Epithelial cell of proximal tubule (primary cell): ENCODE measurements around the gene SLC44A1. TPM values are rescaled to one million over a fixed set of nuclear protein-coding genes. Genes with fewer than 3 reads are reported as not detected.

Experiments used
- DNase-seq: peaks from one replicate; pipeline ENCODE4 v3.0.0-alpha.2; 2011; ENCODE audit warnings: low read depth
- H3K4me3 ChIP-seq: 2 replicates; pipeline ENCODE4 v1.5.1; 2011; ENCODE audit warnings: low read depth, mild to moderate bottlenecking, low read length
- CTCF ChIP-seq: conservative IDR thresholded peaks from 2 replicates; pipeline ENCODE4 v1.5.1; 2012; ENCODE audit warnings: low read depth, mild to moderate bottlenecking, low read length
- total RNA-seq: library from RNA; depleted of rRNA; stranded (reverse); fragments of >200 nt; gene quantifications from 2 replicates; pipeline ENCODE4 v1.2.3, GENCODE V29; 2015

Gene SLC44A1
- total RNA-seq, 1 donor from 2014 or later = 21.2 TPM

GRCh38 chr9:105316703-105317102 is 72.3 kb downstream of the SLC44A1 start:
- TF ChIP-seq CTCF = no peak
- DNase-seq = no peak

GRCh38 chr9:105318729-105319191 is 74.3 kb downstream of the SLC44A1 start:
- DNase-seq = no peak
- no peak overlapping the region for H3K4me3 ChIP-seq

More at GRCh38 chr9:105316703-105317102, 72.3 kb downstream of the SLC44A1 start:
- no peak overlapping the region for H3K4me3 ChIP-seq

GRCh38 chr9:105319202-105319813 is 74.9 kb downstream of the SLC44A1 start:
- no peak overlapping the region for H3K4me3 ChIP-seq
- no peak for TF ChIP-seq CTCF
- DNase-seq = no peak

More at GRCh38 chr9:105318729-105319191, 74.3 kb downstream of the SLC44A1 start:
- TF ChIP-seq CTCF = no peak

GRCh38 chr9:105320568-105320967 is 76.1 kb downstream of the SLC44A1 start:
- TF ChIP-seq CTCF = no peak
- no peak overlapping the region for H3K4me3 ChIP-seq
- no peak for DNase-seq

- TF ChIP-seq CTCF = no peak
- no peak for DNase-seq
Measured at GRCh38 chr9:105328296-105328695, 83.8 kb downstream of the SLC44A1 start.

DNA sequence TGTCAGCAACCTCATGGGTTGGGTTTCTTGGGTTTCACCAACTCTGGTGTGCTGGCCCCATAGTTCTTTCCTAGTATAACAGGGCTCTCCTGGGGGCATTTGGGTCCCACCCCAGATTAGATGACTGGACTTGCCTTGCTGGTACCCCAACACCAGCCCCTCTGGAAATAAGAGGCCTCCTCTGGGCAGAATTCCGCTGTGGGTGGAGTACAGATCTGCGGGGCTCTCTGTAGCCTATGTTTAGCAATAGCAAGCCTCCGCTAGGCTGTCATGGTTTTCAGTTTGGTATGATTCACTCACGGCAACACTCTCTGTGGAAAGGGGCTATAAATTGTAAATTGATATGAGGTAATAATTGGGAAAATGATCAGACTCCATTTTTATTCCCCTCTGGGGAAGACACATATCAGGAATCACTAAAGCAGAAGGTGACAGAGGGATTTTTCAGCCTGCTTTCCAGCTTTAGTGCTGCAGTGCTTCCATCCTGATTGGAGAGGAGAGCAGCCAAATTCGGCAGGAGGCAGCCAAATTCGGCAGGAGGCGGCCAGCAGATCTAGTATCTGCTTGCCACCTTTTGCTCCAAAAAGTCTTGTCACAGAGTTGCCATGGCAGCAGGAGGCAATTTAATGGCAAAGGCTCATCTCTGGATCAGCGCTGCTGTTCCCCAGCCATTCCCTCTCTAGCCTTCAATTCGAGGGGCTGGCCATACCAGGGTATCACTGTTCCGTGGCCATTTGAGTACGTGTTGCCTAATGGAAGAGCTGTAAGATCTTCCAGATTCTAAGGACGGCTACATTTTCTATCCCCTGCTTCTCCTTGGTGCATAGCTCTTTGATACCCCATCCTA is 84.6 kb downstream of the SLC44A1 start:
- no peak overlapping the region for H3K4me3 ChIP-seq
- no peak for DNase-seq
- no peak for TF ChIP-seq CTCF

More at GRCh38 chr9:105328296-105328695, 83.8 kb downstream of the SLC44A1 start:
- H3K4me3 ChIP-seq = no peak overlapping the region
